Measurements from ENCODE around the gene CRIM1.
"Not testable (repeated sequence)": the region's sequence is repeated elsewhere in the genome, so short reads cannot be mapped to it uniquely, and the experiment has no call there.

The CRIM1 gene, protein sequence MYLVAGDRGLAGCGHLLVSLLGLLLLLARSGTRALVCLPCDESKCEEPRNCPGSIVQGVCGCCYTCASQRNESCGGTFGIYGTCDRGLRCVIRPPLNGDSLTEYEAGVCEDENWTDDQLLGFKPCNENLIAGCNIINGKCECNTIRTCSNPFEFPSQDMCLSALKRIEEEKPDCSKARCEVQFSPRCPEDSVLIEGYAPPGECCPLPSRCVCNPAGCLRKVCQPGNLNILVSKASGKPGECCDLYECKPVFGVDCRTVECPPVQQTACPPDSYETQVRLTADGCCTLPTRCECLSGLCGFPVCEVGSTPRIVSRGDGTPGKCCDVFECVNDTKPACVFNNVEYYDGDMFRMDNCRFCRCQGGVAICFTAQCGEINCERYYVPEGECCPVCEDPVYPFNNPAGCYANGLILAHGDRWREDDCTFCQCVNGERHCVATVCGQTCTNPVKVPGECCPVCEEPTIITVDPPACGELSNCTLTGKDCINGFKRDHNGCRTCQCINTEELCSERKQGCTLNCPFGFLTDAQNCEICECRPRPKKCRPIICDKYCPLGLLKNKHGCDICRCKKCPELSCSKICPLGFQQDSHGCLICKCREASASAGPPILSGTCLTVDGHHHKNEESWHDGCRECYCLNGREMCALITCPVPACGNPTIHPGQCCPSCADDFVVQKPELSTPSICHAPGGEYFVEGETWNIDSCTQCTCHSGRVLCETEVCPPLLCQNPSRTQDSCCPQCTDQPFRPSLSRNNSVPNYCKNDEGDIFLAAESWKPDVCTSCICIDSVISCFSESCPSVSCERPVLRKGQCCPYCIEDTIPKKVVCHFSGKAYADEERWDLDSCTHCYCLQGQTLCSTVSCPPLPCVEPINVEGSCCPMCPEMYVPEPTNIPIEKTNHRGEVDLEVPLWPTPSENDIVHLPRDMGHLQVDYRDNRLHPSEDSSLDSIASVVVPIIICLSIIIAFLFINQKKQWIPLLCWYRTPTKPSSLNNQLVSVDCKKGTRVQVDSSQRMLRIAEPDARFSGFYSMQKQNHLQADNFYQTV

DNA sequence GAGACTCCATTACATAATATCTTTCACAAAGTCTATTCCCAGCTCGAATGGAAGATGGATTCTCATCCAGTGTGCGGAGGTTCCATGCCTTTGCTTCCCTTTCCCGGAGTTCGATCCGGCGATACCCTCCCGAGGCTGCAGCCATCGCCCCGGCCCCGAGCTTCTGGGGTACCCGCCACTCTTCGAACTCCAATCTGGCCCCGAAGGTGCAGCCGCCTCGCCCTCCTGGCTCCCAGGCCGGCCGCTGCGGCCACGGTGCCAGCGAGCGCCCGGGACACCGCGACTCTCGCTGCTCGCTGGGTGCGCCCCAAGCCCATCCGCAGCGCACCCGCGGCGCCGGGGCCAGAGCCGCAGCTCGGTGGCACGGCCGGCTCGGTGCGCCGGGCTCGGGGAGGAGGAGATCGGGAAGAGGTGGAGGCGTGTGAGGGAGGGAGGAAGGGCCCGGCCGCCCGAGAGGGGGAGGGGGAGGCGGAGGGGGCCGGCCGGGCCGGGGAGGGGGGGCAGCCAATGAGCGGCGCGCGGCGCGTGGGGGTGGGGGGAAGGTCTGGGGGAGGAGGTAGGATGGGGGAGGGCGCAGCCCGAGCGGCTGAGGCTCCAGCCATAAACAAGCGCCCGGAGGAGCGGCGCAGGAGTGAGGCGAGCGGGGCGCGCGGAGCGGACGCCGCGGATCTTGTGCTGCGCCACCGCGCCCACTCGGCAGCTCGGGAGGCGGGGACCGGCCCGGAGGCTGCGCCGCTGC lies at the start of gene CRIM1:
Gene CRIM1, plus strand, starts transcription at position 628 of the 739 bp plus-strand sequence. CDS start 515 bp downstream, outside the sequence.
- peak; percentile 13 for DNase-seq

DNA sequence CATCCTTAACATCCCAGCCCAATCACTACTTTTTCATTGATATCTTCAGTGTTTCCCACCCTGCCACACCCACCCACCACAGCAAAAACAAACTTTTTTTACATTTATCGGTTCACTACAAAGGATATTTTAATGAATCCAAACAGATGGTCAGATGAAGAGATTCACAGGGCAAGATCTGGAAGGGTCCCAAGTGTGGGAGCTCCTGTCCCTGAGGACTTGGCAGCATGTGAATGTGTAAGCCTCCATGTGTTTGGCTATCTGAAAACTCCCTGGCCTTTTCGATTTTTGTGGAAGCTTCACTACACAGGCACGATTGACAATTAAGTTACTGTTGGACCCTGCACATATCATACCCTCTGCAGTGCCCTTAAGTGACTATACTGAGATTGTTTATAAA lies 48.1 kb upstream of the CRIM1 start:
- no peak for DNase-seq

DNA sequence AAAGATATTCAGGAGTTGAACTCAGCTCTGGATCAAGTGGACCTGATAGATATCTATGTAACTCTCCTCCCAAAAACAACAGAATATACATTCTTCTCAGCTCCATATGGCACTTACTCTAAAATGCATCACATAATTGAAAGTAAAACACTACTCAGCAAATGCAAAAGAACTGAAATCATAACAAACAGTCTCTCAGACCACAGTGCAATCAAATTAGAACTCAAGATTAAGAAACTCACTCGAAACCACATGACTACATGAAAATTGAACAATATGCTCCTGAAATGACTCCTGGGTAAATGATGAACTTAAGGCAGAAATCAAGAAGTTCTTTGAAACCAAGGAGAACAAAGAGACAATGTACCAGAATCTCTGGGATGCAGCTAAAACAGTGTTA lies 45.1 kb upstream of the CRIM1 start:
- not testable (repeated sequence) for DNase-seq

DNA sequence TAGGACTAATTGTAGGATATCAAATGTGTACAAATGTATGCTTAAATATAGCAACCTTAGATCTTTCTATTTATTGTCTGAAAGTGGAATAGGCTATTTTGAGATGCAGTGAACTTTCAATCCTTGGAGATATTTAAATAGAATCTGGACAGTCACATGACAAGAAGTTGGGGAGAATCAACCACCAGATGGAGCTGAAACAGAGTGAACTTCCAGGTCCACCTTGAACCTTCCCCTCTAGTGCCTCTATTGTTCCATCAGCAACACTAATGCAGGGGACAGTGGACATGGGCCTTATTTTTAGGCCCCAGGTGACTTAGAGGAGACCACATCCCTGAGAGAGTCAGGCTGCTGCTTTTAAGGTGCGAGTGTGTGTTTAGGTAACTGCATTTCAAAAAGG lies 37.0 kb upstream of the CRIM1 start:
- DNase-seq, result no peak

DNA sequence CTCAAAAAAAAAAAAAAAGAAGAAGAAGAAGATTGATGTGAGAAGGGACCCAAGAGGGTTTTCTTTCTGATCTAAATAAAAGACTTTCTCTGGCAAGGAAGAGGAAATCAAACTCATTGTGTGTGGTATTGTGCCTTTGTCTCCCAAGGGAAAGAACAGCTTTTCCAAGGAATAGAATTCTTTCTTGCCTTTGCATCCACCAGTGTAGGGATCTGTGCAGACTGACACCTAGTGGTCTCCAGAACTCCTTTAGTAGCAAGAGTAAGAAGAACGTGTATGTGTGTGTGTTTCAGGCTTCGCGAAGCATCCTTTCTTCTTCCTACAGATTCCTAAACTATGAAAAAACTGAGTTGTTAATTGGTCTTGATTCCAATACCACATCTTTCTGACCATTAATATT lies 33.5 kb upstream of the CRIM1 start:
- DNase-seq, result no peak

DNA sequence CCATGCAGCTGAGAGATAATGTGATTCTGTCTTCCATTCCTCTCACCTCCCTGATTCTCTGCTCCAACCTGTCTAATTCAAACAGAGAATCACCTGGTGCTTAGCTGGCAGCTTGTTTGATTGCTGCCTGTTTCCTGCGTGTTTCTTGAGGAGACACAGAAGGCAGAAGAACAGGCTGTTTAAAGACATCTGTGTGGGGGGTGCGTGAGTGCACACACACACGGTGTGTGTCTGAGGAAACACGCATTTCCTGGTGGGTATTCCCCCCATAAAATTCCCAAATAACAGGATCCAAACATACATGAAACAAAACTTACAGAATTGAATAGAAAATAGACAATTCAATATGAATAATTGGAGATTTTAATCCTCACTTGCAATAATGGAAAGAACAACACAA lies 29.3 kb upstream of the CRIM1 start:
- no peak for DNase-seq

DNA sequence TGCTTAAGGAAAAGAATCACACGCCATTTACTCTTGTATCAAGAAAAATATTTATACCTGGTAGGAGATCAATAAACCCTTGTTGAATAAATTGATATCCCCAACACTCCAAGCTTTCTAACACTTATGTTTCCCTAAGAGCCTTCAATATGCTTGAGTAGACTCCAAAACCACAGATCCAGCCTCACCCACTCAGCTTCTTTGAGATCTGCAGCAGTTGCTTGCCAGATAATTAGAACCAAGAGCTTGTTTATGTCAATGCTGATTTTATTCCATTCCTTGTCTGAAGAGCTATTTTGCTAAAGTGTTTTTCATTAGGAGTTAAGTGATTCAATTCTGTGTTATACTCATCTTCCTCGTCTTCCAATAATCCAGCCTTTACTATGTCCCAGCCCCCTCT lies 26.3 kb upstream of the CRIM1 start:
- DNase-seq, result no peak

DNA sequence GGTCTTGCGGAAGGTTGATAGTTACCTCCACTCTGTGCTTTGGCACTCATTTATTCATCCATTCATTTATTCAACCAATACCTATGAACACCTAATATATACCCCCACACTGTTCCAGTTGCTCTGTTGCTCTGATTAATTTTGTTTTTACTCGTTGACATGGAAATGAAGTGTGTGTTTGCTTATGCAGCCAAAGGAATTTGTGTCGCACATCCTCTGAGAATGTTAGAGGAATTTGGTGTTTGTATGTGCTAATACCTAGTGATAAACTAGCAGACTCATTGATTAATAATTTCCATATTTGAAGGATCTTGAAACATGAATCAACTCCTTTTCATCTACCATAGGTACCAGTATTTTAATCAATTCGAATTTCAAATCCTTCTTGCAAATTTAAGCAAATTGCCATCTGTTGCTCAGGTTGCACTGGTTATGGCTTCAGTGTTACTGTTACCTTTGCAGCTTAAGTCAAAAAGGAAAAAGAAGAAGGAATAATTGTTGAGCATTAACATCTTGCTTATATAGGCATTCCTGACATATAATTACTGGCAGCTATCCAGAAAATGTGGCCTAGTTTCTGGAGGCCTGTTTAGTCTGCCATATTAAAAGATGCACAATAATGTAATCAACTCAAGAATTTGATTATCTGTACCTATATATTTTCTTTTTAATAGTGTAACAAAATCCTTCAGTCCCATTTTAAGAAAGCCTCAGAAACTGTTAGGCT lies 25.7 kb upstream of the CRIM1 start:
- DNase-seq, result no peak

DNA sequence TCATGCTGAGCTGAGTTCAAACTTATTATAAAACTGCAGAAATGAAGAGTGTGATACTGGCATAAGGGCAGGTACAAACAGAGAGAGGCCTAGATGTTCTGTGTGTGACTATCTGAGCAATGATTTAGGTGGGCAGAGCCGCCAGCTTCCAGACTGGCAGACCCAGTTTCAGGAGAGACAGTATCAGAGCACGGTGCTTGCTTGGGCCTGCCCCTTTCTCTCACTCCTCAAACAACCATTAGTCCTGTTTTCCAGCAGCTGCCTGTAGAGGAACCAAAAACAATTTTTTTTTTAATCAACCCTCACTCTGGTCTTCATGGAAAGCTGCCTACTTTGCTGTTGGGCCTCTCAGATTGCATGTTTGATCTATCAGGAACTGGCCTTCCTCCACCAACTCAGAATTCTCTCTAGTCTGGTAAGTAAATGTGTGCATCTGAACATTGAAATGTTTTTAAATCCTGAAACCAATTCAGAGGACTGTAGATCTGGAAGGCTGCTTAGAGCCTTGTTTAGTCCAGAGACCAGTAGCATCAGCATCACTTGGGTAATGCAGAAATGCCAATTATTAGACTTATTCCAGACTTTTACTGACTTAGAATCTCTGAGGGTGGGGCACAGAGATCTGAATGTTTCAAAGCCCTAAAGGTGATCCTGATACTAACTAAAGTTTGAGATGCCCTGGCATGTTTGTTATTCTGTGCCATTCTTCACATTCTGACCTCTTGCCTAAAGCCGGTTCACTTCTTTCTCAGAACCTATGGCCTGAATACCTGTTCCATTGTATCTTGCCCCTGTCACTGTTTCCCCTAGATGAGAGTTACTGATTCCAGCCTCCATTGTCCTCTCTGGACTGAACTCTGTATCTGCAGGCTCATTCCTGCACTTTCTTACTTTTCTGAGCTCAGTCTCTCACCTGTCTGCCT lies 24.8 kb upstream of the CRIM1 start:
- DNase-seq, result no peak

DNA sequence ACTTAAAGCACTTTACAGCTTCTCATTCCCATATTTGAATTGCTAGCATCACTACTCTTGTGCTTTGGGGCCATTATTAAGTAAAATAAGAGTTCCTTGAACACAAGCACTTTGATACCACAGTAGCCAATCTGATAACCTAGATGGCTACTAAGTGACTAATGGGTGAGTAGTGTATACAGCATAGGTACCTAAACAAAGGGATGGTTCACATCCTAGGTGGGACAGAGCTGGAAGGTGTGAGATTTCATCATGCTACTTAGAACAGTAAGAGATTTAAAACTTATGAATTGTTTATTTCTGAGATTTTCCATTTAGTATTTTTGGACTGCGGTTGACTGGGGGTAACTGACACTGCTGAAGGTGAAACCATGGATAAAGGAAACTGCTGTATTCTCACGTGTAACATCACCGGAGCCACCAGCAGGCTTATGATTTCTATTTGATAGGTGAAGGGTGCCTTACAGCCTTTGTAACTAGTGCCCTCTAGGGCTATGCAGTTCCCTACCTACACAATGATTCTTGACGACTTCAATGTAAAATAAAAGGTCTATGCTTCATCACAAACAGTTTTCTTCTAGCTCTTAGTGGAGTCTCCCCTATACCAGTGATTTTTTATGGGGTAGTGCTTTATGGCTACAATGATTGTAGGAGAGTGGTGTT lies 22.1 kb upstream of the CRIM1 start:
- no peak for DNase-seq

DNA sequence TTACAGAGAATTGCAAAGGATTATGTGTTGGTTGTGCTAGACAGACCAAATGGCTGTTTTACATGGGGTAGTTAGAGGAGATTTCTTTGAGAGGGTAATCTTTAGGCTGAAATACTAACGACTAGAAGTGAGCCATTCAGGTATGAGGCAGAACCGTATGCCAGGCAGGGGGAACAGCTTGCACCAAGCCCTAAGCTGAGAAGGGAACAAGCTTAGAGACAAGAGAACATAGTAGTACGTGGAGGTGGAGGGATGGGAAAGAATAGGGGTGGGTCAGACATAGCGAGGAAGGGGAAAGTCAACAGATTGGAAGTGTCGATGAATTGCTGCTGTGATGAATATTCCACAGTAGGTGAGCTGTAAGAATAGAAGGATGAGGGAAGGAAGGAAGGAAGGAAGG lies 20.0 kb upstream of the CRIM1 start:
- DNase-seq, result no peak

DNA sequence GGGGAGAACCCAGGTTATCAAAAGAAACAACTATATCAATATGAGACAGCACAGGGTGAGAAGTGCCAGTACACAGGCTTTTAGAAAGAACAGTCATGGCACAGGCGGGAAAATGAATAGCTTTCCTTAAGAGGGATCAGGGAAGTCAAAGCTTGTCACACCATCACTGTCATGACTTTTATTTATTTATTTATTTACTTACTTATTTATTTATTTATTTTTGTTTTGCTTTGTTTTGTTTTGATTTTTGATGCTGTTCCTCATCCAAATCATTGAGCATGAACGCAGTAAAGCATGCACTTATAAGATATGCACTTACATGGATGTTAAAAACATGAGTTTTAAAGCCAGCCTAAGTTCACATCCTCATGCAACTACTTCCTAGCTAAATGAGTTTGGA lies 19.3 kb upstream of the CRIM1 start:
- DNase-seq, result no peak

DNA sequence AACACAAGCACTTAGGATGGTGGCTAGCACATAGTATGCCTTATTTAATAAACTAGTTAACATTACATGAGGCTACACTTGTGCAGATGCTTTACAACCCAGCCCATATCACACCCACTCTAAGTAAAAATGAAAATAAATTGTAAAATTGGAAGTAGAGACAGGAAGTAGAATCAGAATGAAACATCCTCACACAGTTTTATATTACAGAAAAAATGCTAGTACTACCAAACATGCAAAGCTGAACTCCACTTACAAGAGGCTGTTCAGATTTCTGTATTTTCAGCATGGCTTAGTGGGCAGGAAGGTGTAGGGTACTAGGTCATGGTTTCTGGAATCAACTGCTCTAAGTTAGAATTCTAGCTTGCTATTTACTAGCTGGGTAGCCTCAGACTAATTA lies 18.2 kb upstream of the CRIM1 start:
- no peak for DNase-seq

DNA sequence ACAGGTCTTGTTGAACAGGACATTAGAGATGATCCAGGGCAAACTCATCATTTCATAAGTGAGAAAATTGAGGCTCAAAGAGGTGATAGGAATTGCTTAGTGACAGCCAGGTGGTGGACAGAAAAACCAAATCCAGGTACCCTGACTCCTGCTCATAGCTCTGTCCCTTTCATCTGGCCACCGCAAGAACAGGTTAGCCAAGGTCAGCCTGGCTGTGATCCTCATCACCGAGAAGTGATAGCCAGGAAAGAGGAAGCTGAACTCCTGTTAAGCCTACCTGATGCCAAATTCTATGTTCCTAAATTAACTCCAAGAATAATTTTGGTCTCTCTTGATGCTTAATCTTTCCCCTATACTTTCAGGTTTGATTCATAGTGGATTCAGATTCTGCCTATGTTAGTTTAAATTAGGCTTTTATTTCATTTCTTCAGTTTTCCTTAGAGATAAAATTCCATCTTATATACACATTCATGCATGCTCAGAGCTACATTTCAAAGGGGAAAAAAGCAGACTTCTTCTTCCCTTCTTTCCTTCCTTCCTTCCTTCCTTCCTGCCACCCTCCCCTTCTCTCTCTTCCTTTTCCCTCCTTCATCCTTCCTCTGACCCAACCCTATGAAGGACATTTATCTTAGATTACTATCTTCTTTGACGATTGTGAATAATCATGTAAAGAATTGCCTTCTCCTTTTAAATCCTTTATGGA lies 17.3 kb upstream of the CRIM1 start:
- no peak for DNase-seq

DNA sequence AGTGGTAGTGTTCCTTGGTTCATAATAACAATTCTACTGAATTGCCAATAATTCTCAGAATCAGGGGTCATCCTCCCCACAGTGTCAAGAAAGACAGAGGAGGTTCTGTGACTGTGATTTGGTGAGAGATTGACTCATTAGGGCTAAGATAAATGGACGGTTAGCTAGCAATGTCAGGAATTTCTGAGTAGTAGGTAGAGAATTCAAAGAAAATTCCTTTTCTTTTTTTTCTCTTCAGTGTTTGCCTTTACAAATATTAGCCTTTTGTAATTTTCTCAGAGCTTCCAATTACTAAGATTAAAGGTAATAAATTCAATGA lies 16.8 kb upstream of the CRIM1 start:
- DNase-seq, result no peak

DNA sequence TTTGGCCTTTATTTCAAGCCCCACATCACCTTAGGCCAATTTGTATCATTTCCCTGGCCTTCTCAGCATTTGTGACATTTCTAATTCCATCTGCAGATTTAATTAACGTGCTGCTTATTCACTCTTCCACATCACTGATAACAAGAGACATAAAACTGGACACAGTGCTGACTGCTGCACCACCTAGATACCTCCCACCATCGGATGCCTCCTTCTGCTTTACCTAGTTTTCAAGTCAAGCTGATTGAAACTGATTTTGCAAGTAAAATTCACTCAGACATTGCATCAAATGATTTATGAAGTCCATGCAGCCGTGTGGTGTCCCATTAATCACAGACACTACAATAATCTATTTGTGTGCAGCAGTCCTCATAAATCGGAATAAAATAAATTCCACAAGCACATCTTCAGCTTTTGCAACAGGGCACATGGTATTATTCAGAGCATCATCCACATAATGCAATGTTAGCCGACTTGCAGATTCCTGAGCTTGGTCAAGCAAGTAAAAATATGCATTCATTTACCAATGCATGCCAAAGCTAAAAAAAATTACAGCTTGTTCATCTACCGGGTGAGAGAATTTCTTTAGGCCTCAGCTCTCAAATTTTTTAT lies 15.9 kb upstream of the CRIM1 start:
- DNase-seq, result no peak

DNA sequence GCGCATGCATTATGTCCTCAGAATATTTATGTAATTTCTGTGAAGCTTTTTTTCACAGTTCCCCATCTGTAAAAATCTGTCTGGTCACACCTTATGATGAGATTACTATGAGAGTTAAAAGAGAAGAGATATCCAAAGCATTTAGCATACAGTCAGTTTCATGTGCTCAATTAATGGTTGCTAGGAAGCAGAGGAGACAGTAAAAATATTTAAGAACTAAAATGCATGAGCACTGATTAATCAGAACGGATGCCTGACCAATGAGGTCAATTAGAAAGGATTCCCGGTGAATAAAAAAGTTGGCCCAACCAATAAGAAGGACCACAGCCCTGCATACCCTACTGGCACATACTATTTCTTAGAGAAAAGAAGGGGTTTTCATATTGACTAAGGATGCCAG lies 12.0 kb upstream of the CRIM1 start:
- DNase-seq, result no peak

DNA sequence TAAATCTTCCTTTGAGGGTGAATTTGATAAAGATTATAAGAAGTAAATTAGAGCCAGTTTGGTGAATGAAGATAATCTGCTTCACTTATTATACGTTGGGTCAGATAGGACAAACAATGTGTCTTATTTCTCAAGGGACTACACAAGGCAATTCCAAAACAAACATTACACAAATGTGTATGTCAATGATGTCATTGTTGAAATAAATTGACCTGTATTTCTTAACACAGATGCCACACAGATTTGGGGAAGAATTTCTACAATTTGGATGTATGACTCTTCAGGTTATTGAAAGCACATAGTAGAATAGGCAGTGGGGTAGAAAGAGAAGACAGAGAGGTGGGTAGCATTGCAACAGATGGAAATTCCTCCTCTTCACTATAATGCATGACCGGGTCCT lies 6.9 kb upstream of the CRIM1 start:
- no peak for DNase-seq

DNA sequence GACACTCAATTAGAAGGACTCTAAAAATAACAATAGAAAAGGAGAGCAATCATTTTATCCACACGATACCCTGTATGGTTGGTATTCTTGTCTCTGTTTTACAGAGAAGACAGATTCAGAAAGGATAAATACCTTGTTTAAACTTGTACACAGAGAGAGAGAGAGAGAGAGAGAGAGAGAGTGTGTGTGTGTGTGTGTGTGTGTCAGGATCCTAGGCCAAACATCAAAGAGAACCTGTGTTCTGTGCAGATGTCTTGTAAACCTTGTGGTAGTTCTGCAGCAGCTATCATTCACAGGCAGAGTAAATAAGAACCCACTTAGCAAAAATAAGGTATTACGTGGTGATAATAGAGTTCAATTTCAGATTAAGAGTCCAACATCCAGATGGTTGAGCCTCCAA lies 4.3 kb upstream of the CRIM1 start:
- DNase-seq, result no peak
